Trophoblast cell (in vitro differentiated cells and primary cell): ENCODE measurements around the gene MYL12A.

Experiments used
- DNase-seq, 2 donors: peaks; one replicate each; pipeline ENCODE4 v3.0.0-alpha.2; 2016
- H2AFZ ChIP-seq: 2 replicates; pipeline ENCODE4 v1.6.1; 2013; ENCODE audit warnings: low read length, moderate library complexity, mild to moderate bottlenecking; ENCODE audit not compliant: insufficient read depth, poor library complexity
- H2AK5ac ChIP-seq: 2 replicates; pipeline ENCODE4 v1.6.1; 2013; ENCODE audit warnings: mild to moderate bottlenecking, low read length
- H2BK120ac ChIP-seq: 2 replicates; pipeline ENCODE4 v1.6.1; 2013; ENCODE audit warnings: low read length, mild to moderate bottlenecking, moderate library complexity; ENCODE audit not compliant: insufficient read depth, poor library complexity
- H2BK12ac ChIP-seq: 2 replicates; pipeline ENCODE4 v1.6.1; 2013; ENCODE audit warnings: mild to moderate bottlenecking, low read length, moderate library complexity
- H2BK5ac ChIP-seq: 2 replicates; pipeline ENCODE4 v1.6.1; 2013; ENCODE audit warnings: low read length, low read depth, moderate library complexity, mild to moderate bottlenecking; ENCODE audit not compliant: poor library complexity
- H3K14ac ChIP-seq: 2 replicates; pipeline ENCODE4 v1.6.1; 2013; ENCODE audit warnings: mild to moderate bottlenecking, low read length
- H3K18ac ChIP-seq: 2 replicates; pipeline ENCODE4 v1.6.1; 2013; ENCODE audit warnings: mild to moderate bottlenecking, low read length
- H3K23ac ChIP-seq: 2 replicates; pipeline ENCODE4 v1.6.1; 2013; ENCODE audit warnings: low read length
- H3K27ac ChIP-seq: 2 replicates; pipeline ENCODE4 v1.5.1; 2013; ENCODE audit warnings: low read depth, mild to moderate bottlenecking, inconsistent platforms, low read length, moderate library complexity
- H3K27me3 ChIP-seq: 2 replicates; pipeline ENCODE4 v1.6.1; 2013; ENCODE audit warnings: inconsistent platforms, mild to moderate bottlenecking, low read length, moderate library complexity; ENCODE audit not compliant: insufficient read depth
- H3K36me3 ChIP-seq, 2 experiments: 1 replicate in 1 of 2; 2 replicates in 1 of 2; pipeline ENCODE4 v1.6.1; 2013; ENCODE audit warnings: low read length in 2 of 2, mild to moderate bottlenecking in 2 of 2, moderate library complexity in 1 of 2; ENCODE audit not compliant: insufficient read depth in 2 of 2, control insufficient read depth in 1 of 2
- H3K4ac ChIP-seq: 2 replicates; pipeline ENCODE4 v1.6.1; 2013; ENCODE audit warnings: low read depth, mild to moderate bottlenecking, low read length, moderate library complexity
- H3K4me1 ChIP-seq, 2 experiments: 1 replicate in 1 of 2; 2 replicates in 1 of 2; pipeline ENCODE4 v1.6.1; 2013; ENCODE audit warnings: low read length in 2 of 2, mild to moderate bottlenecking in 2 of 2, moderate library complexity in 1 of 2; ENCODE audit not compliant: insufficient read depth in 2 of 2, control insufficient read depth in 1 of 2
- H3K4me2 ChIP-seq: 2 replicates; pipeline ENCODE4 v1.6.1; 2013; ENCODE audit warnings: inconsistent platforms, mild to moderate bottlenecking, low read length, moderate library complexity
- H3K4me3 ChIP-seq: 2 replicates; pipeline ENCODE4 v1.5.1; 2013; ENCODE audit warnings: mild to moderate bottlenecking, low read depth, low read length, inconsistent platforms
- H3K79me1 ChIP-seq: one replicate; pipeline ENCODE4 v1.6.1; 2013; ENCODE audit warnings: low read length
- H3K79me2 ChIP-seq: 2 replicates; pipeline ENCODE4 v1.6.1; 2013; ENCODE audit warnings: low read length, mild to moderate bottlenecking; ENCODE audit not compliant: control insufficient read depth, insufficient read depth, poor library complexity
- H3K9ac ChIP-seq: 2 replicates; pipeline ENCODE4 v1.6.1; 2013; ENCODE audit warnings: mild to moderate bottlenecking, low read length
- H3K9me3 ChIP-seq: 2 replicates; pipeline ENCODE4 v1.6.1; 2013; ENCODE audit warnings: low read depth, mild to moderate bottlenecking, control low read depth, inconsistent platforms, low read length; ENCODE audit not compliant: insufficient read depth
- H4K12ac ChIP-seq: 2 replicates; pipeline ENCODE4 v1.6.1; 2013; ENCODE audit warnings: low read depth, mild to moderate bottlenecking, low read length, moderate library complexity
- H4K8ac ChIP-seq: 2 replicates; pipeline ENCODE4 v1.6.1; 2013; ENCODE audit warnings: low read depth, mild to moderate bottlenecking, low read length, moderate library complexity
- H4K91ac ChIP-seq: one replicate; pipeline ENCODE4 v1.6.1; 2013; ENCODE audit warnings: low read depth, mild to moderate bottlenecking, low read length, moderate library complexity
- WGBS: extraction: QIAGEN DNeasy Blood & Tissue Kit; methylation state at CpG from one replicate; pipeline ENCODE4 v1.1.7; 2013; ENCODE audit warnings: missing lambda C conversion rate; ENCODE audit not compliant: insufficient read length, insufficient coverage; ENCODE audit errors: extremely low coverage; 5-methylcytosine and 5-hydroxymethylcytosine counted together

Gene MYL12A

GRCh38 chr18:3221496-3221895, 26.1 kb upstream of the MYL12A start:
- Histone ChIP-seq H3K9me3 (no peaks in the 10 kb centered on the region), H4K12ac (no peak overlapping the region), H3K4me2 (no peak overlapping the region), H3K4ac (no peak overlapping the region), H3K9ac (no peak overlapping the region), H2AFZ (no peak overlapping the region), H3K4me3 (no peak overlapping the region), H3K4me1 (peaks cover 3 to 5% of the 10 kb centered on the region in 2 experiments), H2BK12ac (no peak overlapping the region), H2BK120ac (no peak overlapping the region), H3K23ac (no peak overlapping the region), H3K18ac (no peak overlapping the region), H4K8ac (no peak overlapping the region), H3K27me3 (no peaks in the 10 kb centered on the region), H4K91ac (no peak overlapping the region), H3K79me1 (no peaks in the 10 kb centered on the region), H2BK5ac (no peak overlapping the region), H3K36me3 (no peaks in the 10 kb centered on the region), H3K27ac (no peak overlapping the region), H3K14ac (no peak overlapping the region), H3K79me2 (no peaks in the 10 kb centered on the region), H2AK5ac (no peak overlapping the region)
- WGBS: no CpG with 5 or more reads among the region's 6 CpGs
- DNase-seq: peak; percentile 54 to 96

- WGBS: no CpG with 5 or more reads among the region's 1 CpG
- Histone ChIP-seq H4K12ac (no peak overlapping the region), H3K18ac (no peak overlapping the region), H3K23ac (no peak overlapping the region), H3K27me3 (no peaks in the 10 kb centered on the region), H2BK5ac (no peak overlapping the region), H4K91ac (no peak overlapping the region), H2BK120ac (no peak overlapping the region), H3K4me1 (peaks cover 5% of the 10 kb centered on the region in 2 experiments), H3K4me2 (no peak overlapping the region), H3K4me3 (no peak overlapping the region), H3K79me1 (no peaks in the 10 kb centered on the region), H3K36me3 (no peaks in the 10 kb centered on the region), H3K79me2 (no peaks in the 10 kb centered on the region), H2AFZ (no peak overlapping the region), H3K9me3 (peaks cover 1% of the 10 kb centered on the region), H2AK5ac (no peak overlapping the region), H3K27ac (no peak overlapping the region), H3K14ac (no peak overlapping the region), H3K4ac (no peak overlapping the region), H4K8ac (no peak overlapping the region), H2BK12ac (no peak overlapping the region), H3K9ac (no peak overlapping the region)
- no peak for DNase-seq
Observed at GRCh38 chr18:3223356-3223755, 24.2 kb upstream of the MYL12A start.

- Histone ChIP-seq H3K23ac (no peak overlapping the region), H3K4me3 (no peak overlapping the region), H2BK5ac (no peak overlapping the region), H3K4ac (no peak overlapping the region), H3K27me3 (no peaks in the 10 kb centered on the region), H2AK5ac (no peak overlapping the region), H3K9me3 (peaks cover 1% of the 10 kb centered on the region), H4K12ac (no peak overlapping the region), H3K36me3 (no peaks in the 10 kb centered on the region), H3K9ac (no peak overlapping the region), H2BK120ac (no peak overlapping the region), H3K27ac (no peak overlapping the region), H3K79me2 (no peaks in the 10 kb centered on the region), H2BK12ac (no peak overlapping the region), H4K91ac (no peak overlapping the region), H3K79me1 (no peaks in the 10 kb centered on the region), H3K4me1 (peaks cover 5 to 9% of the 10 kb centered on the region in 2 experiments), H4K8ac (no peak overlapping the region), H3K4me2 (no peak overlapping the region), H2AFZ (no peak overlapping the region), H3K18ac (no peak overlapping the region), H3K14ac (no peak overlapping the region)
- WGBS: no CpG with 5 or more reads among the region's 3 CpGs
- DNase-seq: no peak
Observed at GRCh38 chr18:3224223-3224622, 23.4 kb upstream of the MYL12A start.

- no peak overlapping the region for H3K4ac ChIP-seq
- H3K14ac ChIP-seq: no peak overlapping the region
- no CpG with 5 or more reads among the region's 3 CpGs for WGBS
- H4K8ac ChIP-seq: no peak overlapping the region
- H3K9ac ChIP-seq: no peak overlapping the region
- no peak overlapping the region for H3K23ac ChIP-seq
- H2BK120ac ChIP-seq: no peak overlapping the region
- H3K27ac ChIP-seq: no peak overlapping the region
- peaks cover 1% of the 10 kb centered on the region for H3K9me3 ChIP-seq
- no peaks in the 10 kb centered on the region for H3K79me2 ChIP-seq
- H2BK12ac ChIP-seq: no peak overlapping the region
- H3K4me2 ChIP-seq: no peak overlapping the region
- H3K27me3 ChIP-seq: no peaks in the 10 kb centered on the region
- no peak overlapping the region for H2AK5ac ChIP-seq
- no peak overlapping the region for H2AFZ ChIP-seq
- H2BK5ac ChIP-seq: no peak overlapping the region
- H3K18ac ChIP-seq: no peak overlapping the region
- no peak overlapping the region for H4K91ac ChIP-seq
- H3K79me1 ChIP-seq: no peaks in the 10 kb centered on the region
- H3K36me3 ChIP-seq: no peaks in the 10 kb centered on the region
- no peak for DNase-seq
- no peak overlapping the region for H3K4me3 ChIP-seq
- peaks cover 5 to 9% of the 10 kb centered on the region in 2 experiments for H3K4me1 ChIP-seq
- no peak overlapping the region for H4K12ac ChIP-seq
Observed at GRCh38 chr18:3225588-3225987, 22.0 kb upstream of the MYL12A start.
